GM13977 (cell line): Measurements from ENCODE around the gene TSPAN9.

ENCODE experiments used
- DNase-seq: peaks from one replicate; pipeline ENCODE4 v3.0.0; 2012; ENCODE audit warnings: low spot score
- in situ Hi-C: fragments of 300-500 bp; cut with MboI; formaldehyde crosslinking; loops from one replicate; pipeline ENCODE4 v1.12.0; 2022; ENCODE audit warnings: low sequenced_read_pairs, low pct_unique_long_range_greater_than_20kb, mixed read lengths, inconsistent platforms; ENCODE audit not compliant: unreplicated experiment
- TF ChIP-seq, protein P1 (sequence below): IDR thresholded peaks from 2 replicates; pipeline ENCODE4 v1.5.1; 2012; ENCODE audit warnings: mild to moderate bottlenecking, control low read depth; ENCODE audit not compliant: insufficient read depth; ENCODE audit errors: extremely low read depth, missing control alignments

The TSPAN9 gene

DNA sequence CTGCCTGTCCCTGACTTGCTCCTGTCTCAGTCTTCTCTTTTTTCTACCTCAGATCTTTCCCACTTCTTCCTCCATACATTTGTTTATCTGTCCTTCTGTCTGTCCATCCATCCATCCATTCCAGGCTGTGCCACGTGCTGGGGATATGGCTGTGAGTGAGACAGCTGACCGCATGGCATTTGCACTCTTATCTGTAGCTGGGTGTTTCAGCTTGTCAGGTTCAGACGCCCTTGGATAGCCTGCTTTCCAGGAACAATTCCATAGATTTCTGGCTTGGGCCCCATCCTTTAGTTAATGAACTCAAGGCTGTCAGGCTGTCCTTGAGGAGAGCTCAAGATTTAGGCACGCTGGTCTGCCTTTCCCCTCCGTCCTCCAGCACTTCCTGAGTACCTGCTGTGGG, 116.6 kb downstream of the TSPAN9 start:
- TF ChIP-seq, protein P1, sequence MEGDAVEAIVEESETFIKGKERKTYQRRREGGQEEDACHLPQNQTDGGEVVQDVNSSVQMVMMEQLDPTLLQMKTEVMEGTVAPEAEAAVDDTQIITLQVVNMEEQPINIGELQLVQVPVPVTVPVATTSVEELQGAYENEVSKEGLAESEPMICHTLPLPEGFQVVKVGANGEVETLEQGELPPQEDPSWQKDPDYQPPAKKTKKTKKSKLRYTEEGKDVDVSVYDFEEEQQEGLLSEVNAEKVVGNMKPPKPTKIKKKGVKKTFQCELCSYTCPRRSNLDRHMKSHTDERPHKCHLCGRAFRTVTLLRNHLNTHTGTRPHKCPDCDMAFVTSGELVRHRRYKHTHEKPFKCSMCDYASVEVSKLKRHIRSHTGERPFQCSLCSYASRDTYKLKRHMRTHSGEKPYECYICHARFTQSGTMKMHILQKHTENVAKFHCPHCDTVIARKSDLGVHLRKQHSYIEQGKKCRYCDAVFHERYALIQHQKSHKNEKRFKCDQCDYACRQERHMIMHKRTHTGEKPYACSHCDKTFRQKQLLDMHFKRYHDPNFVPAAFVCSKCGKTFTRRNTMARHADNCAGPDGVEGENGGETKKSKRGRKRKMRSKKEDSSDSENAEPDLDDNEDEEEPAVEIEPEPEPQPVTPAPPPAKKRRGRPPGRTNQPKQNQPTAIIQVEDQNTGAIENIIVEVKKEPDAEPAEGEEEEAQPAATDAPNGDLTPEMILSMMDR = no peak
- DNase-seq = no peak
- in situ Hi-C loops = no loop called here

DNA sequence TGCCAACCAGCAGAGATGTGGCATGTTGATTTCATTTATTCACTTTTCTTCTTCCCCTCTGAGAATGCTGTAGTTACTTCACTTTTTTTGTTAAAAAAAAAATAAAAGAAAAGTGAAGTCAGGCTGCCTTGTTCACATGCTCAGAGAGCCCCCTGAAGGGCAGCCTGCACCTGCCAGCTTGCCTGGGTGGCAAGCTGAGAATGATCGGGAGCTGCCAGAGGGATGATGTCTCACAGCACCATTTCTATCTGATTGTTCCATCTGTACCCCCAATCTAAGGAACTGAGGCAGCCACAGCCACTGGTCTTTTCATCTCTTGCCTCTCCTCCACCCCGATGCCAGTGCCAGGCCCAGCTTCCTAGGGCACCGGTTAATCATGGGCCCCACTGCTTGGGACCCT, 118.2 kb downstream of the TSPAN9 start:
- in situ Hi-C loops = no loop called here
- no peak for DNase-seq
- TF ChIP-seq, protein P1 = no peak

DNA sequence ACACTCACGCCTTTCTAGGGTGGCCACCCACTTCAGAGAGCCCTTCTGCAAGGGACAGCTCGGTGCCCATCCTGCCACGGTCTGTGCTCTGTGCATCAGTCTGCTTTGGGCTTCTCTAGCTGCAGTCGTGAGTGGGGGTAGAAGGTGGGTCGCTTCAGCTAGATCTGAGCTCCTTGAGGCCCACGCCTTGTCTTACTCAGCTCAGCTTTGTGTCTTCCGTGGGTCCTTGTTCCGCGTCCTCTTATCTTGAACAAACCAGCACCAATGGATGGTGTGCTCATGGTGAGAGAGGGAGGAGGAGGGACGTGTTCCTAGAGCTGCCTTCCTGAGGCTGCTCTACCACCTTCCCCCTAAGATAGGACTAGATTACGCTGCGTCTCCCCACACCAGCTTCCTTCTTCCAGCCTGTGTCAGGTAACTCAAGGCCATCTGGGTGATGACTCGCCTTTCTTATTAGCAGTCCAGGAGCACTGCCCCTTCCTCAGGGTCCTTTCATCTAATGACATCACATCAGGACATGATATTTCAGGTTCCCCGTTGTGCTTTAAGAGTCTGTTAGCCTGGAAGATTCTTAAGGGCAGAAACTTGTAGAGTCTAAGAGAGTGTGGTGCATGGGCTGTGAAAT, 118.8 kb downstream of the TSPAN9 start:
- TF ChIP-seq, protein P1 = no peak
- no peak for DNase-seq
- in situ Hi-C loops = no loop called here

DNA sequence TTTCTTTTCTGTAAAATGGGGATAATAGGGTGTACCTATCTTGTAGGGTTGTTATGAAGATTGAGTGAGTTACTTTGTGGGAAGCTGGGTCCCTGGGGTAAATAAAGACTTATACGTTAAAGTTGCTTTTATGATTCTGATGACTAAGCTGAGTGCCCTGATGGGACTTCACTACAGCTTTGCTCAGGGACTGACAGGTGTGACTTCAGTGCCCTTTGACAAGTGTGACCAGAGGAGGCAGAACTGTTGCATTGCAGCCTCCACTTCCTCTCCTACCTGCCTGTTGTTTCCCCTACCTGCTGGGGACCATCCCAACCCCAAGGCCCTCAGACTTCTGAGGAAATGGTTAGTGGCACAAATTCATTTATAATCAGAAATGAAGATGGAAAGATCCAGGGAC, 119.3 kb downstream of the TSPAN9 start:
- in situ Hi-C loops = no loop called here
- DNase-seq = no peak
- TF ChIP-seq, protein P1 = no peak

DNA sequence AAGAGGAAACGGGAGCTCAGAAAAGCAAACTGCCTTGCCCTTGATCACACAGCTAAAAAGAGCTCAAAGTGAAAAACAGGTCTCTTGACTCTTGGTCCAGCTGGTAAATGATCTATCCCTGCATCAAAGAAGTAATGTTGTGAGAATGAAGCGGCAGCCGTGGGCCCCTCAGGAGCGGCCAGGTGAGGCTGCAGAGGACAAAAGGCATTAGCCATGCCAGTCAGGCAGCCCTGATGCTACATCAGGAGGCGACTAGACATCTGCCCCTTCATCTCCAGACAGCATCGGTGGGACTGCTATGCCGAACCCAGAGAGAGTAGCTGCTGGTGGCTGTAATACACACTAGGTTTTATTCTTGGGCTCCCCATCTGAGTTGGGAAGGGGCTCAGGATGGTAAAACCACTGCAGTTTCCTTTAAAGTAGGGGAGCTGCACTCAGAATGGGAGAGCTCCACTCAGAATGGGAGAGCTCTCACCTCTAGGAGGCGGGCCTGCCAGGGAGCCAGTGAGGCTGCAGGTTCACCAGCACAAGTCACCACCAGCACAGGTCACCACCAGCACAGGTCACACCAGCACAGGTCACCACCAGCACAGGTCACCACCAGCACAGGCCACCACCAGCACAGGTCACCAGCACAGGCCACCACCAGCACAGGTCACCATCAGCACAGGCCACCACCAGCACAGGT, 120.1 kb downstream of the TSPAN9 start:
- DNase-seq = no peak
- in situ Hi-C loops = no loop called here

DNA sequence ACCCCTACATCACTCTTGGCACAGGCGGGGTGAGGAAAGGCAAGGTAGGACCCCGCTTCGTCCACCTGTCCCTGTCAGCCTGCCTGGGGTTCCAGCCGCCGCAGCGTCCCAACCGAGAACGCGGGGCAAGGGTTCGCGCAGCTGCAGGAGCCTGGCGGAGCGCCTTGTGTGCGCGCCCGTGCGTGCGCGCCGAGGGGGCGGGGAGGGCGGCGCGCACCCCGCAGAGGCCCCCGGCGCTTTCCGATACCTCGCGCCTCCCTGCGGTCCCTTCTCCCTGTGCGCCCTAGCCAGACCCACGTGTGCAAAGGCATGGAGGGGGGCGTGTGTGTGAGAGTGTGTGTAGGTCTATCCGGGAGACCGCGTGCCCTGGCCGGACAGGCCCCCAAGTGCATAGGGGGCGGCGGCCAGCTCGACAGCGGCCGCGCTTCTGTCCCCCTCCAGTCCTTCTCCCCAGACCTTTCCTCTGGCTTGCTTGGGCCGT, 122.4 kb downstream of the TSPAN9 start:
- in situ Hi-C loops = no loop called here
- DNase-seq = no peak
- TF ChIP-seq, protein P1 = no peak

More for the DNA sequence above, 120.1 kb downstream of the TSPAN9 start:
- TF ChIP-seq, protein P1 = no peak
